Peyer's patch (tissue), 4 donors: ENCODE results near the gene TULP3. TPM values are rescaled to one million over a fixed set of nuclear protein-coding genes. Genes with fewer than 3 reads are reported as not detected.

ENCODE experiments used
- DNase-seq, 3 donors: peaks; one replicate each; pipeline ENCODE4 v3.0.0-alpha.2; 2017 to 2019
- H3K27ac ChIP-seq, 4 donors: fragments of 200-600 bp; sonication (generic); one replicate each; pipeline ENCODE4 v1.5.1; 2016 to 2019
- H3K27me3 ChIP-seq, 2 donors: fragments of 200-600 bp; sonication (generic); one replicate each; pipeline ENCODE4 v1.5.1; 2019
- H3K36me3 ChIP-seq, 3 donors: fragments of 200-600 bp; sonication (generic); one replicate each; pipeline ENCODE4 v1.5.1; 2016 to 2019
- H3K4me1 ChIP-seq, 4 donors: fragments of 200-600 bp; sonication (generic); one replicate each; pipeline ENCODE4 v1.5.1; 2016 to 2019
- H3K4me3 ChIP-seq, 4 donors: fragments of 200-600 bp; sonication (generic); 1 replicate in 3 of 4; 2 replicates in 1 of 4; pipeline ENCODE4 v1.5.1; 2016 to 2019; ENCODE audit warnings: mild to moderate bottlenecking in 1 of 4
- H3K9me3 ChIP-seq, 4 donors: fragments of 200-600 bp; sonication (generic); one replicate each; pipeline ENCODE4 v1.5.1; 2016 to 2019; ENCODE audit warnings: mild to moderate bottlenecking in 1 of 4
- CTCF ChIP-seq, 6 experiments: fragments of 450-650 bp in 4 of 6; fragments of 200-600 bp in 2 of 6; sonication (generic) in 1 of 6; IDR thresholded peaks; one replicate each; pipeline ENCODE4 v1.5.1; 2017 to 2019; ENCODE audit warnings: antibody characterized with exemption in 6 of 6, mild to moderate bottlenecking in 3 of 6, moderate library complexity in 1 of 6
- POLR2A ChIP-seq, 2 donors: fragments of 450-650 bp; IDR thresholded peaks; one replicate each; pipeline ENCODE4 v1.5.1; 2017; ENCODE audit warnings: antibody characterized with exemption in 2 of 2, mild to moderate bottlenecking in 2 of 2, moderate library complexity in 2 of 2
- total RNA-seq, 4 donors: library from RNA; depleted of rRNA; stranded (reverse); fragments of >200 nt; gene quantifications; one replicate each; pipeline ENCODE4 v1.1.0, GENCODE V29; 2016

TULP3 gene
- total RNA-seq, 4 donors from 2014 or later = 7.2 to 63.5 (median 12.6) TPM

- no peaks in the 10 kb centered on the region for H3K27me3 ChIP-seq
- no peak for TF ChIP-seq CTCF (IDR thresholded peaks at IDR 0.05)
- no peak for TF ChIP-seq POLR2A (IDR thresholded peaks at IDR 0.05)
- no peaks in the 10 kb centered on the region for H3K4me1 ChIP-seq
- peaks cover 0 to 76% (median 0%) of the 10 kb centered on the region in 3 donors for H3K36me3 ChIP-seq
- no peak overlapping the region for H3K4me3 ChIP-seq
- H3K27ac ChIP-seq = no peak overlapping the region
- DNase-seq = no peak
- no peaks in the 10 kb centered on the region for H3K9me3 ChIP-seq
Observed at GRCh38 chr12:2936301-2936700, 45.6 kb downstream of the TULP3 start.

GRCh38 chr12:2937500-2937899 is 46.8 kb downstream of the TULP3 start:
- no peak for TF ChIP-seq CTCF (IDR thresholded peaks at IDR 0.05)
- Histone ChIP-seq H3K4me1 (no peaks in the 10 kb centered on the region), H3K4me3 (no peak overlapping the region), H3K27me3 (no peaks in the 10 kb centered on the region), H3K9me3 (no peaks in the 10 kb centered on the region), H3K27ac (no peak overlapping the region), H3K36me3 (peaks cover 0 to 66% (median 0%) of the 10 kb centered on the region in 3 donors)
- DNase-seq = no peak

GRCh38 chr12:2939191-2939590 is 48.5 kb downstream of the TULP3 start:
- no peaks in the 10 kb centered on the region for H3K9me3 ChIP-seq
- H3K36me3 ChIP-seq = peaks cover 0 to 52% (median 0%) of the 10 kb centered on the region in 3 donors
- no peak overlapping the region for H3K27ac ChIP-seq
- no peak for DNase-seq
- H3K4me3 ChIP-seq = no peak overlapping the region
- no peaks in the 10 kb centered on the region for H3K27me3 ChIP-seq
- H3K4me1 ChIP-seq = no peaks in the 10 kb centered on the region
- TF ChIP-seq POLR2A (IDR thresholded peaks at IDR 0.05) (no peak), CTCF (IDR thresholded peaks at IDR 0.05) (no peak)

GRCh38 chr12:2940564-2940963 is 49.9 kb downstream of the TULP3 start:
- DNase-seq = no peak
- Histone ChIP-seq H3K9me3 (no peaks in the 10 kb centered on the region), H3K36me3 (peaks cover 0 to 39% (median 0%) of the 10 kb centered on the region in 3 donors), H3K4me3 (no peak overlapping the region), H3K27me3 (no peaks in the 10 kb centered on the region), H3K4me1 (no peaks in the 10 kb centered on the region), H3K27ac (no peak overlapping the region)
- no peak for TF ChIP-seq POLR2A (IDR thresholded peaks at IDR 0.05)
- no peak for TF ChIP-seq CTCF (IDR thresholded peaks at IDR 0.05)

GRCh38 chr12:2941524-2941923 is 50.8 kb downstream of the TULP3 start:
- H3K9me3 ChIP-seq = no peaks in the 10 kb centered on the region
- no peaks in the 10 kb centered on the region for H3K4me1 ChIP-seq
- no peak overlapping the region for H3K4me3 ChIP-seq
- peaks cover 0 to 36% (median 0%) of the 10 kb centered on the region in 3 donors for H3K36me3 ChIP-seq
- TF ChIP-seq POLR2A (IDR thresholded peaks at IDR 0.05) = no peak
- no peak for TF ChIP-seq CTCF (IDR thresholded peaks at IDR 0.05)
- no peak for DNase-seq
- no peaks in the 10 kb centered on the region for H3K27me3 ChIP-seq
- no peak overlapping the region for H3K27ac ChIP-seq
